ENCODE results near the gene THRA.

THRA gene

DNA sequence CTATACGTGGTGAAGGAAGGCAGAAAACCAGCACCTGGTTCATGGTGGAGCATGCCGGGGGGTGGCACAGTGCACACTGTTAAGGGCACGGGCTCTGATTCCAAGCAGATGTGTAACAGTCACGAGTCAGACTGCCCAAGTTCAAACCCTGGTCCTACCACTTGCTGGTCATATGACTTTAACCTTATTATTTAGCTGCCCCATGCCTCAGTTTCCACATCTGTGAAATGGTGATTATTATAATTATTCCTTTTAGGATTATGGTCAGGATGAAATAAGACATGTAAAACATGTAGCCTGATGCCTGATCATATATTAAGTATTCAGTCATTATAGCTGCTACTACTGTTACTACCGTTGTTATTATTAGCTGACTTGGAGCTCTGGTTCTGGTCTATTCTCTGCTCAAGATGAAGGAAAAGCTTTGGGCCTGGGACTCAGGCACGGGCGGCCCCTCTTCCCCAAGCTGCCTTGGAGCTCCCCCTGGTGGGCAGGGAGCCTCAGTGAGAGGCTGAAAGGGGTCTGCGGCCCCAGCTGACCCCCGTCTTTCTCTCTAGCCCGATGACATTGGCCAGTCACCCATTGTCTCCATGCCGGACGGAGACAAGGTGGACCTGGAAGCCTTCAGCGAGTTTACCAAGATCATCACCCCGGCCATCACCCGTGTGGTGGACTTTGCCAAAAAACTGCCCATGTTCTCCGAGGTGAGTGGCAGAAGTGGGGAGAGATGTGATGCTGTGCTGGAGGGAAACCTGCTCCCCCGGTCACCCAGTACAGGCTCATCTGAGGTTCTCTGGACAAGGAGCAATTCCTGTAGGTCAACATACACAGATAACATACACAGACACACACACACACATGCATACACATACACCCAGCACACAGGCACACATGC is 23.6 kb downstream of the THRA start:
- DNase-seq: no peak

DNA sequence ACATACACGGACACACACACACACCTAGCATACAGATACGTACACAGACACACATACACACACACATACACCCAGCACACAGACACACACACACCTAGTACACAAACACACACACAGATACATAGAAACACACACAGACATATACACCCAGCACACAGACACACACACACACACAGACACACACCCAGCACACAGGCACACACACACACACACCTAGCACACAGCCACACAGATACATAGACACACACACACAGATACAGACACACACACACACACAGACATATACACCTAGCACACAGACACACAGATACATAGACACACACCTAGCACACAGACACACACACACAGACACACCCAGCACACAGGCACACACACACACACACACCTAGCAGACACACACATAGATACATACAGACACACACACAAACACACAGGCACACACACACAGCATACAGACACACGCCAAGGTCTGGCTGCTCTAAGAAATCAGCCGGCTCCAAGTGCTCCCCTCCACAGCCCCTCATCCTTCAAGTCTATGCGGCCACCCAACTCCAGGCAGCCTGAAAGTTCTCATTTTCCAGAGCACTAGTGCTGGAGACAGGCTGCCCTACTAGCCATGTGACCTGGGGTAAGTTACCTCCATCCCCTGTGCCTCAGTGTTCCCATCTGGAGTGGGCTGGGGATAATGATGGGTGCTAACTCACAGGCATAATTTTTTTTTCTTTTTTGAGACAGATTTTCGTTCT is 24.5 kb downstream of the THRA start:
- no peak for DNase-seq

- DNase-seq: no peak
These were observed 25.3 kb downstream of the THRA start for GRCh38 chr17:40087903-40088718.

GRCh38 chr17:40089077-40089895 is 26.5 kb downstream of the THRA start:
- DNase-seq: no peak

GRCh38 chr17:40090237-40091119 is 27.7 kb downstream of the THRA start:
- DNase-seq: no peak

DNA sequence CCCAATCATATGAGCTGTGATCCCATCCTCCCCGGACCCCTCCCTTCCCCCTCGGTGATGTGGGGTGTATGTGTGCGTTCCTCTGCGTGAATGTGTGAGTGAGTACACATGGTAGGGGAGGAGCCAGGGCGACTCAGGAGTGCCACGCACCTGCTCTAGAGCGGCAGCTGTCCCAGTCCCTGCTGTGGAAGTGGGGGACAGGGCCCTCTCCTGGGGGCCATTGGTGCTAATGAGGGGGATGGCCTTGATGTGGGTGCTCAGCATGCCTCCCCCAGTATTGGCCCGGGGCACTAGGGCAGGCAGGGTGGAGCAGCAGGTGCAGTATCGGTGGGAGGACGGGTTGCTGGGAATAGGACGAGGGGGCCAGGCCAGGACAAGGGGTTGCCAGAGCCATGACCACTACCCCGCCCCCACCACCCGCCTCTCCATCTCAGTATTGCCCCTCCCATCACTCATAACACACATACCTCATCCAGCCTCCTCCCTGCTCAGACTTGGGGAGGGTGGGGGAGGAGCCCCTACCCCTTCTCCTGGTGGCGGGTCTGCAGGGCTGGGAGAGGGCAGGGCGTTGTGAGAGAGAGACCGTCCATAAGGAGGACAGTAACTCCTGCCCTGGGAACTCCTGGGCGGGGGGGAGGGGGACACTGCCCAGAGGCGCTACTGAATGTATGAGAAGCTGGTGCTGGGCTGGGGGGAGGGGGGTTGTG is 29.1 kb downstream of the THRA start:
- no peak for DNase-seq

DNA sequence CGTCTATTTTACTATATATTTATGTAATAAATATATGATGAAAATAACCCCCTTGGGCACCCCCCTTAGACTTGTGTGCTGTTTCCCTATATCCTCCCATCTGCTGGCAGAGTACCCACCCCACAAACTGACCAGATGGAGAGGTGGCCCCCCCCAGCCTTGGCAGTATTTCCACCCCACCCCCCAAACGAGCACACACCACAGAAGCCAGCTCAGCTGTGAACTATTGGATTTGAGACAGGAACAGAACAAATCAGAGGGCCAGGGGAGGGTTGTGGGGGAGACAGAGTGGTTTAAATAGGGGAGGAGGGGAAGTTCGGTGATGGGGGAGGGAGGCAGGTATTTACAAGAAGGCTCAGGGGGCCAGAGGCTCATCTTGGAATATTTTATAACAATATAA is 29.8 kb downstream of the THRA start:
- no peak for DNase-seq

DNA sequence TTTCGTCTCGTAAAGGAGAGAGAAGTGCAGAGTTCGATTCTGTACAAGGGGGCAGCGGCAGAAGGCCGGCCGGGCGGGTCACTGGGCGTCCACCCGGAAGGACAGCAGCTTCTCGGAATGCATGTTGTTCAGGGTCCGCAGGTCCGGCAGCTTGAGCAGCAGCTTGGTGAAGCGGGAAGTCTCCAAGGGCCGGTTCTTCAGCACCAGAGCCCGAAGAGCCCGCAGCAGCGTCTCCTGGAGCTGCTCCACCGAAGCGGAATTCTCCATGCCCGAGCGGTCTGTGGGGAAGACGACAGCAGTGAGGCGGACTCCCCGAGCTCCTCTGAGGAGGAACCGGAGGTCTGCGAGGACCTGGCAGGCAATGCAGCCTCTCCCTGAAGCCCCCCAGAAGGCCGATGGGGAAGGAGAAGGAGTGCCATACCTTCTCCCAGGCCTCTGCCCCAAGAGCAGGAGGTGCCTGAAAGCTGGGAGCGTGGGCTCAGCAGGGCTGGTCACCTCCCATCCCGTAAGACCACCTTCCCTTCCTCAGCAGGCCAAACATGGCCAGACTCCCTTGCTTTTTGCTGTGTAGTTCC is 30.3 kb downstream of the THRA start:
- no peak for DNase-seq

- DNase-seq: no peak
These were observed 30.9 kb downstream of the THRA start for GRCh38 chr17:40093580-40094201.

GRCh38 chr17:40094874-40095273 is 32.1 kb downstream of the THRA start:
- DNase-seq: no peak

DNA sequence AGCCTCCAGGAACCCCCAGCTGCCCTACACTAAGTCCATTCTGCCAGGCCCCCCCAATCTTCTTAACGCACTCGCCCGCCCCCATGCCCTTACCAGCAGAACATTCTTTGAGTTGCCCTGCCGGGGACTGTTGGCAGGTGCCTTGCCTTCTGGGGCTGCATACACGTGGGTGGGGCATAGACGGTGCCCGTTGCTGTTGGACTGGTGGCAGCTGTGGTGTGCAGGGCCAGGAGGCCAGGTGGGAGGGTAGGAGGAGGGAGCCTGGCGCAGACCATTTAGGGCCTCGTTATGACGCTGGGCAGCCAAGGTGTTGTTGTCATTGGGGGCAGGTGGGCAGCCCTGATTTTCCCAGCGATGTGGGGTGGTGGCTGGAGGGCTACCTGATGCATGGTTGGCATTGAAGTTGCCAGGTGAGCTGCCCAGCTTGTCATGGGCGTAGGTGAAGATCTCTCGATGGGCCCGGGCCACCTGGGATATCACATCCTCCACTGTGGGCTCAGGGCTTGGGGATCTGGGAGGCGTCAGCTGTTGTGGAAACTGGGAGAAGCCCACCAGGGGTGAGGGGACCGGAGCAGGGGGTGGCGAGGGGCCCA is 32.7 kb downstream of the THRA start:
- no peak for DNase-seq

DNA sequence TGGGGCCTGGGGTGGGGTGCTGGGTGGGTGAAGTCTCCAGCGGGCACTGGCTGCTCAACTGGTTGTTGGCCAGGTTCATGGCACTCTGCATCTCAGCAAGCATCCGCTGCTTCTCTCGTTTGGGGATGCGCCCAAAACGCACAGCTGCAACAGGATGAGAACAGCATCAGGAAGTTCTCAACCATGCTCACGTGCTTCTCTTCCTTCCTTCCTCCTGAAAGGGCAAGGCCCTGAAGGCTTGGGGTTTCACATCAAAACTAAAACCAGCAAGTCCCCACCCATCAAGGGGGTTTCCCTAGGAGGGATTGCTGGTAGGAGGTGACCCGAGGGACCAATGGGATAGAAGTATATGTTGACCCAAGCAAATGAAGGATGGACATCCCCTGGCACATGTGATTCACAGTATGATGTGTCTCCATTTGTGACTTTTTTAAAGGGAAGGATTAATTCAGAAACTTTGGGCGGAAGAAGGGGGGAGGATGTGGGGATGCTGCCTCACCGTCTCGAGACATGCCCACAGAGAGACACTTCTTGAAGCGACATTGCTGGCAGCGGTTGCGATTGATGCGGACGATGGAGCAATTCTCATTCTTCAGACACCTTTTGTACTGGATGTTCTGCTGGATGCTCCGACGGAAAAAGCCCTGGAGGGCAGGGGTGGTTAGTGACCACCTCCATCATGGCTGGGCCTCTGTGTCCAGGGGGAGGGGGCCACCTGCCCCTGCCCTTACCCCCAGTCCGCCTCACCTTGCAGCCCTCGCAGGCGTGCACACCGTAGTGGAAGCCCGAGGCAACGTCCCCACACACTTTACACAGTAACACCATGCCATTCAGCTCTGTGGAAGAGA is 33.4 kb downstream of the THRA start:
- no peak for DNase-seq

- no peak for DNase-seq
These were observed 34.3 kb downstream of the THRA start for GRCh38 chr17:40097087-40097486.

DNA sequence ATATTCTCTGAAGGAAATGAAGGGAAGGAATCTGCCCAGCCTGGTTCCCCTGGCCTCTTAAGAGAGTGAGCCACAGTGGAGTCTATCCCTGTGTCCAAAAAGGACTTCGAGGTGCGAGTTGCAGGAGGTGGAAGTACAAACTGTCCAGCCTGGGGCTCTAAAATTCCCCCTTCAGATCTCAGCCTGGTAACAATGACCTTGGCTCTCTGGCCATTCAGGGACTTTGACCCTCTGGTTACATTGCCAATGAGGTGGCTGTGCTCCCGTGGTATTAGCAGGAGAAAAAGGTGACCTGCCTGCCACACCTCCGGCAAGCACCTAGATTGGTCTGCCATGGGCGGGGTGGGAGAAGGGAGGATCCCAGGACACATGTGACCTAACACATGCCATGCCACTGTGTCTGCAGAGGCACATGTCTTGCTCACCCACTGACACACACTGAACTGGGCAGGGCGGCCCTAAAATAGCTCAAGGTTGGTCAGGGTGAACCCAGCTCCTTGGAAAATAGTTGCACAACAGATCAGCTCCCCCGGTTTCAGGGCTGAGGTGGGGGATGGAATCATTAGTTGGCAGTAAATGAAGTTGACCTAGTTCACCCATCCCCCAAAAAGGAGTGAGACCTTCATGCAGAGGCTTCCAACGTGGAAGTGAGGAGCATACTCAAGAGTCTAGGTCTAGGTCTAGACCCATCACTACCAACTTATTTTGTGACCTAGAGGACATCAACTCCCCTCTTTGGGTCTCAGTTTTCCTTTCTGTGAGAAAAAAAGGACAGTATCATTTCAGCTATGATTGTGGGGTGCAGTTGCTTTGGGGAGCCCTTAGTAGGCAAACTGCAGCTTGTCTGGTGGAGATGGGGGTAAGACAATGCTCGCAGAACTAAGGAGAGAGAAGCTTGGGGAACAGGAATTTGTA is 35.4 kb downstream of the THRA start:
- DNase-seq: no peak

DNA sequence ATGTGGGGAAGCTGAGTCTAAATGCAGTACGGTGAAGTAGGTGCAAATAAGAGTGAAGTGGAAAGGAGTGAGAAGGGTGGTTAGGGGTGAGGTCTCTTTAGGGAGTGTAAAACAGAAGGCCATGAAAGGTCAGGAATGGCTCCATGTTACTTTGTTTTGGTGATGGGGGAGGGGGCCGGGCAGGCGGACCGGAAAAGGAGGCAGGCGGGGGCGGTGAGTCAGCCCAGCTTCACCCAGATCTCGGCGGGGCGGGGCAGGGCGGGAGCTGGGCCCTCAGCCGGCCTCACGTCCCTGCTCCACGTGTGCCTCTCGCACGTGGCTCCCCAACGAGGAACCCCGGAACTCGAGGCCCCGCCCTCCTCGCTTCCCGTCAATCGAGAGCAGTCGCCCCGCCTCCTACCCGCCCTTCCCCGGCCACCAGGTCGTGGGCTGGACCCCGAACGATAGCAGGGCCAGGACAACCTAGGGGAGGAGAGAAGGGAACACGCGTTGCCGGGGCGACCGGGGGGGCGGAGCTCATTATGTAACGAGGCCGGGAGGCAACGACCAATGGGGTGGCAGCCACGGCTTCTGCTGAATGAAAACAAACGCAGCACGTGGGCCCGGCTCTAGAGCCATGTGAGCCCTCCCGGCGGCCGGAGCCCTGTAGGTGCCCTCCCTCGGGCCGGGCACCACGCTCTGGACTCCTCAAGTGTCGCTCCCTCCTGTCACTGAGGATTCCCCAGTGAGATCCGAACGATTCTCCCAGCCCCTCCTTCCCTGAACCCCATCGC is 36.3 kb downstream of the THRA start:
- peak; percentile 98 to 99 for DNase-seq

DNA sequence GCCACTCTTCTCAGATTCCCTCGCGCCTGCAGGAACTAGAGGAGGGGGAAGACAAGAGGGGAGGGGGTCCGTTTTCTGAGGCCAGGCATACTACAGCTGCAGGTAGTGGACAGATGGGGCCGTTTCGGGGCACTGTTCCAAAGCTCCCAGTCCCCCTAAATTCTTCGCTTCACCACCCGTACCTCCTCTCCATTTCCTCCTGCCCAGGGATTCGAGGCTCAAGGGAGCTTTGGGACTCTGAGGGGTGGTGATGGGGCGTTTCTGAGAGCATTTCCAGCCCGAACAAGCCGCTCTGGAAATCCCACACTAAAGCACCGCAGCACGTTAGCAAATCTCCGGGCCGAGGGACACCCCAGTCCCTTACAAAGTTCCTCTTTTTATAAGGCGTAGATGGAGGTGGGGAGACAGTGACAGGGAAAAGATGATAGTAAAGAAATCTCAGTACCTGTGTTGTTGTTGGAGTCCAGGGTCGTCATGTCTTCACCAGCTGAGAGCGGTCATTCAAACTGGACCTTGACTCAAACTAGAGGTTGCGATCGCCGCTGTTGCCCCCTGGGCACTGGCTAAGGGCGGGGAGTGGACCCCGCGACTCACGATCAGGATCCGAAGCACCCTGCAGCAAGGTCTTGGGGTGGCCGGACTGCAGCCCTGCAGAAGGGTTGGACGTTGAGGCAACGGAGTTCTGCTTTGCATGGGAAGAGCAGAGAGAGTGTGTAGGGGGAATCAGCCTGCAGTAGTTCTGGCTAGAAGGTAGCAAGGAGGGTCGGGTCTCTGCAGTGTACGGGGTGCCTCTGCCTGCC is 37.1 kb downstream of the THRA start:
- DNase-seq: no peak
